Caki2 (cell line): ENCODE measurements around the gene TVP23C. TPM values are rescaled to one million over a fixed set of nuclear protein-coding genes. Genes with fewer than 3 reads are reported as not detected.

Experiments
- DNase-seq: peaks from one replicate; pipeline ENCODE4 v3.0.0-alpha.2; 2015; ENCODE audit warnings: low read depth
- in situ Hi-C: cut with HindIII; loops from 2 replicates; pipeline ENCODE4 v1.10.0; 2016; ENCODE audit warnings: low sequenced_read_pairs, low pct_unique_long_range_greater_than_20kb, mixed read lengths
- total RNA-seq: library from RNA; depleted of rRNA; stranded (reverse); fragments of >200 nt; shearing (Covaris generic); gene quantifications from 2 replicates; pipeline ENCODE4 v1.2.3, GENCODE V29; 2014; ENCODE audit warnings: low replicate concordance

Gene TVP23C
- total RNA-seq, 1 experiment from 2014 or later = 14.7 TPM

- DNase-seq = no peak
- in situ Hi-C loops = no loop called here
Measured at GRCh38 chr17:15503731-15504130, 59.6 kb downstream of the TVP23C start.

DNA sequence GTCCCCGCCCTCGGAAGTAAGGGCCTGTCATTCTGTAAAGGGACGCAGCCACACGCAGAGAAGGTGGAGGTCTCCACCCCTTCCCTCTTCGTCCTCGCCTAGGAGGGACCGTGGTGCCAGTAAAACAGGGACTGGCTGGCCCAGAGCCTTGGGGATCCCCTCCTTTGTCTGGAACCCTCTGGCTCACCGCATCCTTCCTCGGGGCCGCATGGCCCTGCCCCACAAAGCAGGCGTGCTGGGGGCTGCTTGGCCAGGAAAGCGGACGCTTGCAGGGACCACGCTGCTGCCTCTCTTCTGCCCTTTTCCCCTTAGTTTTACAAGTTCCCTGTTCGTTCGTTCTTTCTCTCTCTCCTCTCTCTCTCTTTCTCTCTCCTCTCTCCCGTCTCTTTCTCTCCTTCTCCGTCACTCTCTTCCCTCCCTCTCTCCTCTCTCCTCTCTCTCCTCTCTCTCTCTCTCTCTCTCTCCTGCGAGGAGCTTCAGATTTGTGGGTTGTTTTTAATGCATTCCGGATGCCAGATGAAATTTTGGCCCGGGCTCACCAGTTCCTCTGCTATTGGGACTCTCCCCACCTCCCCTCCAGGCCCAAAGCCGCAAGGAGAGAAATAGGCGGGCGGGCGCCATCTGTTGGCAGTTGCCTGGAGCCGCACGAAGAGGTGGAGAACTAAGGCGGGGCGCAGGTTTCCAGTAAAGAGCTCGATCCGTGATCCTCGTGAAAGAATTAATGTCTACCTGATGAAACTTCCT is 60.7 kb downstream of the TVP23C start:
- DNase-seq = peak; percentile 71
- in situ Hi-C loops = no loop called here

DNA sequence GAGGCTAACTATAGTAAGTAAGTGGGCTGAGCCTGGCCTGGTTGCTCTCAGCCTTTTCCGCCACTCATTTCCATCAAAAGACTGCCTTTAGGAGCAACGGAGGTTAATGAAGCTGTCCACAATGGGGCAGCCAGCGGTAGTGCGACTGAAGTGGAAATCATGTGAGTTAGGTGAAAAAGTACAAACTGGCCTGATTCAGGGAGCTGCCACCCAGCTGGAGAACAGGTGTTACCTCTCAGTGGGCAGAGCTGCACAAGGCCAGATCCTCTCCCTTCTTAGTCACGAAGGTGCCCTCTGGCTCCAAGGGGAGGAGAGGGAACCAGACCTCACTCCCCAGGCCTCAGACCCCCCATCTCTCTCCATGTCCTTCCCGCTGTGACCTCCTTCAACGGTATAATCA is 61.5 kb downstream of the TVP23C start:
- in situ Hi-C loops = no loop called here
- no peak for DNase-seq

DNA sequence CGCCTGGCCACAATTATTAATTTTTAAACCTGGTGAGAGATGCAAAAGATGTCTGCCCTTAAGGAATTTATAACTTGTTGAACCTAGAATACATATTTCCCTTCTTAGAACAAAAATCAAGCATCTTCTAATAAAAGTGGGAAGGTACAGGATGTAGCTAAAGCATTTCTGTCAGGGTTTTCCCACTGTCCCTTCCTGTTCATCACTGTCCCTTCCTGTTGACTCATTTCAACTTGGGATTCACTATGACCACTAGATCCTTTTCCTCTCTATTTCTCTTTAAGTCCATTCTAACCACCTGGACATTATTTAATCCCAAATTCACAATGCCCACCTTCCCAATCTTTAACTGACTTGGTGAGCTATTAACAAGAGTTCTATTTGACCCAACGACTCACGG is 62.0 kb downstream of the TVP23C start:
- in situ Hi-C loops = no loop called here
- no peak for DNase-seq

DNA sequence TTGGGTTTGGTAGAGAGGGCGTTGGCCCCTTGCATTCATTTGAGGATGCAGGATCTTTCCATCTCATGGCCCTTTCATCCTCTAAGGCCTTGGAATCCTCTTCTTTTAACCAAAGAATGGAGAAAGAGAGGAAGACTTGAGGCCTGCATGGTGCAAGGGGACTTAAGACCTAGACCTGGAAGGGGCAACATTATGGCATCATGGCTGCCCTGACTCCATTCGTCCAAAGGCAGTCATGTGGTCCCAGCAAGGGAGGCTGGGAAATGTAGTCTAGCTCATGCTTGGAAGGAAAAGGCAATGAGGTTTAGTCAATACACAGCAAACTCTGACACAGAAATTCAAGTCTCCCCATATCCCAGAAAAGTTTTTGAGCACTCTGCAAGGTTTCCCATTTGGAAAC is 65.2 kb downstream of the TVP23C start:
- in situ Hi-C loops = no loop called here
- no peak for DNase-seq

DNA sequence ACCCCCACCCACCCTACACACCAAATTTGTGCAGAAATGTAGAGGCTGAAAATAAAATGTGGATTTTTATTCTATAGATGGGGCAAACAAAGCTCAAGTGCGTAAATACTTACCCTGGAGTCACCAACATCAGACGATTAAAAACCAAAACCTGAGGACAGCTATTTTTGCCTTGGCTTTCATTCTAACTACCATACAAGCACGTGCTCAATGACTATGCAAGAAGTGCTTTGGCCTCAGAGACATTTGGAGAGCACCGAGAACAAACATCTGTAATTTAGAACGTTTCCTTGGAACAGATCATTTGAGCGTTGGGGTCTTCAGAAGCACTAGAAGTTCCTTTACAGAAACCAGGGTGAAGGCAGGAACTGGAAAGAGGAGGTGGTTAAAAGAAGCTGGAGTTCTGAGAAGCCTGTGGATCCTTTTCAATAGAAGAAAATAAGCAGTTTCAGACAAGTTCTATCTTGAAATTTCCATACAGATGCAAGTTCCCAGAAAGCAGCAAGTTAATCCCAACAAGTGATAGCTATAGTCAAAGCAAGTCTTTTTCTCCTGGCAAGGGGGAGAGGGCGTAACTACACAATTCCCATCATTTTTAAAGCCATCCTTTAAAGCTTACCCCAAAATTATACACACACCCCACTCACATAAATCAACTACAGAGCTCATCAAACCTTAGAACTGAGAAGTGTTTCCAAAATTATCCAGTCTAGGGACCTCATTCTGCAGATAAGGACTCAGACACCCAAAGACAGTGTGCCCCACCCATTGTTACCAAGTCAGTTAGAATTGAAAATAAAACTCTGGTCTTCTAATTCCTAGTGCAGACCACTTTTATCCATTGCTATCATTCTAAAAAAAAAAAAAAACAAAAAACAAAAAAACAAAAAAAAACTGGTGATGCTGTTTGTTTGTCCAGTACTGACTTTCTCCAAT is 66.3 kb downstream of the TVP23C start:
- DNase-seq = no peak
- in situ Hi-C loops = no loop called here

- in situ Hi-C loops = no loop called here
- no peak for DNase-seq
Measured at GRCh38 chr17:15494821-15495220, 68.5 kb downstream of the TVP23C start.

DNA sequence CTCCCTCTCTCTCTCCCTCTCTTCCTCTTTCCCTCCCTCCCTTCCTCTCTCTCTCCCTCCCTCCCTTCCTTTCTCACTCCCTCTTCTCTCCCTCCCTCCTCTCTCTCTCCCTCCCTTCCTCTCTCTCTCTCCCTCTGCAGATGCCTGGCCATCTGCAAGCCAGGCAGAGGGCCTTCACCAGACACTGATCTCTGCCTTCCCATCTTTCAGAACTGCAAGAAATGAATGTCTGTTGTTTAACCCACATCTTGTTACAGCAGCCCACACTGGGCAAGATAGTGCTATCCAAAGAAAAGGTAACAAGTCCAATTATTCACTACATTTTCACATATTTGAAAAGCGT is 69.6 kb downstream of the TVP23C start:
- in situ Hi-C loops = no loop called here
- no peak for DNase-seq

- no peak for DNase-seq
- in situ Hi-C loops = no loop called here
Measured at GRCh38 chr17:15492791-15493692, 70.2 kb downstream of the TVP23C start.

DNA sequence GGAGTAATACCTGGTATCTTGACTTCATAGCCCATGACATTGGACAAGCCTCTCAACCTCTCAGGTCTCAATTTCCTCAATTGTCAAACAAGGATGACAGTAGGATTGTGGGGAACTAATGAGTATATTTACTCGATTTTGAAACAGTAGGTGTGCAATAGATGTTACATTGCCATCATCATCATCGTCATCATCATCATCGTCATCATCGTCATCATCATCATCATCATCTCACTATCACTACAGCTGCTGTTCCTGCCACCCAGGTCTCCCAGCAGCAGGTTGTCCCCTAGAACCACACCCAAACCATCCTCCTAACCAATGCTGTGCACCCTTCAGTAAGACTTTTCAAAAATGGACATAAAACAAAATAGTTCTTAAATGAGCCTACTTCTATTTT is 71.1 kb downstream of the TVP23C start:
- no peak for DNase-seq
- in situ Hi-C loops = no loop called here

DNA sequence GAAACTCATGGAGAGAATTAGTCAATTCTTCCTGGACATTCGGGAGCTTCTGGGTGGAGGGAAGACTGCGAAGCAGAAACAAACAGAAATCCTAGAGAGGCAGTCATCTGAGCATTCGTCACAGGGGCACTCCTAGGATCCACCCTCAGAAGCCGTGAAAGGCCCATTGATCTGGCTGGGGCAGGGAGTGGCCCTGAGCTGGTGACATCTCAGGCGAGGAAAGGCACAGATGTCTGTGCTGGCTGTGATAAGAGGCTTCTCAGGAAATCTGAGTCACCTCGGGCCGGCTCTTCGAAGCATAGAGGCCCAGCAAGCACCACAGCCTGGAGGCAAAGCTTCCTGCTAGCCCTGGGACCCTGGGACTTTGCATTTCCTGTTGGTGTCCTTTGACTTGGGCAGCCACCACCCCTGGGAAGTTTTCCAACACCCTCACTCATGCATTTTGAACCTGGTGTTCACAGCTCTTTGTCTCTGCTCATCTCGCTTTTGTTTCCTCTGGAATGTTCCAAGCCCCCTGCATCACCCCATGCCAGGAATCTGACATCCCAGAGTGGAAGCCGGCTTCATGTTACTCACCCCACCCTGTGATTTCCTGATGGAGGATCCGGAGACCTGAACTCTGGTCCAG is 72.5 kb downstream of the TVP23C start:
- DNase-seq = peak; percentile 90
- in situ Hi-C loops = no loop called here

GRCh38 chr17:15488557-15488956 is 74.7 kb downstream of the TVP23C start:
- in situ Hi-C loops = no loop called here
- DNase-seq = no peak

DNA sequence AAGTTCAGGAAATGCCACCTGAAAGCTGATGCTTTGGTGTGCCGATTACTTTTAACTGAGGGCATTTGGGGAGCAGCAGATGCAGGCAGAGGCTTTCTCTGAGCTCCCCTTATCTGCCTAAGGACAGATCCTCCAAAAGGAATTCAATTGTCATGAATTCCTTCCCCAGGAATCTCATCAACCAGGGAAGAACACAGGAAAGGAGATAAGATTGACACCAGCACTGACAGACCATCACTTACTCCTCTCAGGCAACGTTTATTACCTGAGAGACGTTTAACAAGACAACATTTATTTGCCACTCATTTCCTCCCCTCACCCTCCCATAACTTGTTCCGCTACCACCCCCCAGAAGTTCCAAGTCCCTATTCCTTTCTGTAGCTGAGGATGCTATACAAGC is 78.2 kb downstream of the TVP23C start:
- in situ Hi-C loops = no loop called here
- no peak for DNase-seq

- no peak for DNase-seq
- in situ Hi-C loops = no loop called here
Measured at GRCh38 chr17:15483431-15483830, 79.9 kb downstream of the TVP23C start.

DNA sequence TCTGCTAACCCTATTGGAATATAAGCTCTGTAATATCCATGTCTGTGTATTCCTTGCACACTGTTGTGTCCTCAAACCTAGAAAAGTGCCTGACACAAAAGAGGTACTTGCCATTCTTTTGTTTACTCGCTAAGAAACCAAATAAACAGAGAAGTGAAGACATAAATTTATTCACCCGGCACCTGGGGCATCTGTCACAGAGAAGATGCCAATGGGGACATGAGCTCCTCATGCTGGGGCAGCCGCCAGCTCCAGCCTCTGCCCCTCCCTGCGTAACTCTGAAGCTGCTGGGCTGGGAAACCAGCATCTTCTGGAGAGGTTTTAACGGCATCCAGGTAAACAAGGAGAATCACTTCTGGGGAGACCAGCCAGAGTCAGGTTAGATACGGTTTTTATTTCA is 80.8 kb downstream of the TVP23C start:
- DNase-seq = no peak
- in situ Hi-C loops = no loop called here

DNA sequence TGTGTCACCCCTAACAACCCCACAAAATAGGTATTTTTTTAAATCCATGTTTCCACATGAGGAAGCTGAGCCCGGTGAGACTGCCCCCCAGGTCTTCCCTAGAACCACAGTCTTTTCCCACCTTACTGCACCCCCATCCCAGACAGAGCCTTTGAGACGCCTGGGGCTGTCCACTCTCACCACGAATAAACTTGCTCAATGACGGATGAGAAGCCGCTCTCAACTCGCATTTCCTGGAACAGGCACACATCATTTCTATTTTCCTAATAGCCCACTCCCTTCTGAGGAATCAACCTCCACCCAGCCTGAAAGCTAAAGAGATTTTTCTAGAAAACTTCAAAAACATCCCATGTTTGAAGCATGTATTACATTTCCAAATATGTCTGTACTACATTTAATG is 81.8 kb downstream of the TVP23C start:
- in situ Hi-C loops = no loop called here
- DNase-seq = no peak

DNA sequence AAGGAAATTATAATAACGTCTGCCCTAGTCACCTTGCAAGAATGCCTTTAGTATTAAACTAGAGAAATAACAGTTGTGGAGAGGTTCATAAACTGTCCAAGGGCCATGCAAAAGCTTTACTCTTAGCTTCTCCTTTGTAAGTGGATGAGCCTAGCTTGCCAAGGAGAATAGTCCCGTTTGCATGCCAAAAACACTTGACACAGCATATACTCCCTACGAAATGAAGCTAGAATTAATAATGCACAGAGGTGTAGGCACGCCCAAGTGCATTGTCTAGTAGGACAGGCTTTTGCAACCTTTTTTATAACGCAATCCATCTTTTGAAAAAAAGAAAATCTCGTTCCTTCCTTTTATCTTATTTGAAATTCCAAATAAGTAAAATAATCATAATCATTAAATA is 83.1 kb downstream of the TVP23C start:
- in situ Hi-C loops = no loop called here
- no peak for DNase-seq

GRCh38 chr17:15479703-15480102 is 83.6 kb downstream of the TVP23C start:
- no peak for DNase-seq
- in situ Hi-C loops = no loop called here
